NCI-H2196 treated with DMSO at 0.1 percent for 48 hours (cell line): ENCODE measurements around the gene CSGALNACT2.

Experiments used
- DNase-seq: peaks from one replicate; lab custom pipeline; 2025; ENCODE audit not compliant: unreplicated experiment; lab: John Stamatoyannopoulos, UW

The CSGALNACT2 gene

DNA sequence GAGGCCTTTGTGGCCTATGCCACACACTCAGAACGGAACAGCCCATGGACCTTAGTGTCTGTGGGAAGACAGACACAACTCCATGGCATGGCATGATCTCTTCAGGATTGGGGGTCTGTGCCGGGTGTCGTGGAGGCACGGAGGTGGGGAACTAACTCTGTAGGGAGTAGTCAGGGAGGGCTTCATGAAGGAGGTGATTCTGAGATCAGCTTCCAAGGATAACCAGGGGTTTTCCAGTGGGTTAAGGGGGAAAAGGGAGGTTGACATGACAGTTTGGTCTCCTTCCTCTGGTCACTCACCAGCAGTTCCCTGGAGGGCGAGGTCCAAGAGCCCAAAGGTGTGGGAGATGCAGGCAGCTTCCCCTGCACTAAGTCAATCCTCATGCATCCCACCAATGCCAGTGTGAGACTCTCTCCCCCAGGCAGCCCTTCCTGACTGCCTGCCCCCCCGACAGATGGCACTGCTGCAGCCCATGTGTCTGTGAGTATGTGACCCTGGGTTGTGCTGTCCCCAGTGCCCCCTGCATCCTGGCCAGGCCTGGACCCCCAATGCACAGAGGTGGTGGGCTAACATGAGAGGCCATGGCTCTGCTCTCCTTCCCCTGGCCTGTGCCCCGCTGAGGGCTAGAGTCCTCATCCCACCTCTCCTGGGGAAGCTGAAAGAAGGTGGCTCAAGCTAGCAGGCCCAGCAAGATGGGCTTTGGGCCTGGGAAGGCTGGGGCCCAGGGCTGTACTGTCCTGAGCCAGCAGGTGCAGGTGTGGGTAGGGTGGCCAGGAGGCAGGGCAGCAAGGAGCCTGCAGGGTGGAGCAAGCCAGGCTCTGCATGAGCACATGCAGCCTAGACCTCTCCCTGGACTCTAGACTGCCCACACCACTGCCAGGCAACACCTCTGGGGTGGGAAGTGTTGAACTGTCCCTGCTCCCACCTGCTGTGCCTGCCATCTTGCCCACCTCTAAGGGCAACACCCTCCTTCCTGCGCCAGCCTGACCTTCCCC lies 88.9 kb downstream of the CSGALNACT2 start:
- no peak for DNase-seq

DNA sequence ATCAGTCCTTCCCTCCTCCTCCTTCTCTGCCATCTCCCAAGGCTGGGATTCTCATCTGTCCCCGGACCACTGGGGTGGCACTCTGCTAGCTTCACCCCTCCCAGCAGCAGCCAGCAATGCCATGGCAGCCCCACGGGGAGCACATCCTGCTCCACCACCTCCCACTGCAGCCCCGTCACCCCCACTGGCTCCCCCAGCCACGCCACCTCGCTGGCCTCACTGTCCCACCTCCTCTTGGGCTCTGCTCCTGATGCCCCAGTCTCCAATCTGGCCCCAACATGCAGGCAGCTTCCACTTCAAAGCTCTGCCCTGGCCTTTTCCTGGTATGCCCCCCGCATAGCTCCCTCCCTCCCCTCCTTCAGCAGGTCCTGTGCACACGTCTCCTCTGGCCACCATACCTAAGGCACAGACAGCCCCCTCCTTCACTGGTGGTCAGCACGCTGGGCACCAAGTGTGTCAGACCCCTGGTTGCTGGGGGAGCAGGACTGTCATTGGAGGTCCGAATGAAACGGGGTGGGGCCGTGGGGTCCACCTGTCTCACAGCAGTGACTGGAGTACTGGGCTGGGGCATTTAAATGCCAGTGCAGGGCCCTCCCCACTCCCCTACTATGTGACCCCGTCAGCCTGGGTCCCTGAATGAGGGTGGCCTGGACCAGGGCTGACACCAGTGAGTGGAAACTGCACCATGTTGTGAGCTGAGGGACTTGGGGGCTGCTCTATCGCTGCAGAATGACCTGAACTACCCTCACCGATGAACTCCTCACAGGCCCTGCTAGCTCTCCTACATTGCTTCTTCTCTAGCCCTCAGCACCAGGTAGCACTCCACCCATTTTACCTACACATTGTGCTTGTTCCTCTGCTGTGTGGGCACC lies 89.9 kb downstream of the CSGALNACT2 start:
- DNase-seq = no peak

DNA sequence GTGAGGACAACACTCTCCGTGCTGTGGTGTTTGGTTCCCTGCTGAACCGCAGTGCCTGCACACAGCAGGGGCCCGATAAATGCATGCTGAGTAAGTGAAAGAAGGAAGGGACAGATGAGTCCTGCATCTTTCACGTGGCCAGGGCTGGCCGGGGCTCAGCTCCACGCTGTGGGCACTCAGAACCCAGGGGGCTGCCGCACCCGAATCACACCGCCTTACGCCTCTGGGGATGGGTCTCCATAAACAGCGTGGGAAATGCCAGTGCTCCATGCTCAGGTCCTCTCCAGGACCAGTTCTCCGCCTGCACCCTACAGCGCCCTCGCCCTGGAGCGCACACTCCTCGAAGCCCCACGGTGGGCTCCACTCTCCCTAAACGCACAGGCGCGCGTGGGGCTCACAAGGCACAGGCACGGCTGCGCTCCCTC lies 90.5 kb downstream of the CSGALNACT2 start:
- no peak for DNase-seq

DNA sequence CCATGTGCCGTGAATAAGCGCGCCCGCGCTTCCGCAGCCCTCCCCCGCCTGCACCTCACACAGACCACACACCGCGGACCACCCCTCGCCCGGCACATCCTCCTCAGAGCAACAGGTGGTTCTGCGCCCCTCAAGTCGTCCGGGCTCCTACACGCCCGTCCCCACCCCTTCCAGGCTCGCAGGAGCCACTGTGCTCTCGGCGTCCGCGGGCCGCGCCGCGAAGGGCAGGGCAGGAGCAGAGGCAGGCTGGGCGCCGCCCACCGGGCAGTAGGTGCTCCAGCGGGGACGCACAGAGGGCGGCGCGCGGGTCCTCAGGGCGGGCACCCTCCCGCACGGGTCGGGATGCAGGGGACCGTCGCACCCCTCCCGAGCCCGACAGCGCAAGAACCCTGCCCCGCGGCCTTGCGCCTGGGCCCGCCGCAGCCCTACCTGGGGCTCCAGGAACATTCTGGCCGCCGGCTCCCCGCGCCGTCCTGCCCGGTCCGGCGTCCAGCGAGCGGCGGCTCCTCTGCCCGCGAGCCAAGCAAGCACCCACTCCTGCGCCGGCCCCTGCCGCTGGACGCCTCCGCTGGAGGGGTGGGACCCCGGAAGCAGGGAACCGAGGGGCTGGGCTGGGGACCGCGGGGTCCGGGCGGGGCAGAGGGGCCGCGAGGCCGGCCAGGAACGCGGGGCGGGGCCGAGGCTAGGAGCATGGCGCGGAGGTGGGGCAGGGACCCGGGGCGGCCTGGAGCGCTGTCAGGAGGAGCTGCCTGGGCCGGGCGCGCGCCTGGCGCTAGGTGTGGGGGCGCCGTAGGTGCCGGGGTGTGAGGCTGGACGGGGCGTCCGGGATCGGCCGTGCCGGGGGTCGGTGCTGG lies 91.2 kb downstream of the CSGALNACT2 start:
- no peak for DNase-seq

DNA sequence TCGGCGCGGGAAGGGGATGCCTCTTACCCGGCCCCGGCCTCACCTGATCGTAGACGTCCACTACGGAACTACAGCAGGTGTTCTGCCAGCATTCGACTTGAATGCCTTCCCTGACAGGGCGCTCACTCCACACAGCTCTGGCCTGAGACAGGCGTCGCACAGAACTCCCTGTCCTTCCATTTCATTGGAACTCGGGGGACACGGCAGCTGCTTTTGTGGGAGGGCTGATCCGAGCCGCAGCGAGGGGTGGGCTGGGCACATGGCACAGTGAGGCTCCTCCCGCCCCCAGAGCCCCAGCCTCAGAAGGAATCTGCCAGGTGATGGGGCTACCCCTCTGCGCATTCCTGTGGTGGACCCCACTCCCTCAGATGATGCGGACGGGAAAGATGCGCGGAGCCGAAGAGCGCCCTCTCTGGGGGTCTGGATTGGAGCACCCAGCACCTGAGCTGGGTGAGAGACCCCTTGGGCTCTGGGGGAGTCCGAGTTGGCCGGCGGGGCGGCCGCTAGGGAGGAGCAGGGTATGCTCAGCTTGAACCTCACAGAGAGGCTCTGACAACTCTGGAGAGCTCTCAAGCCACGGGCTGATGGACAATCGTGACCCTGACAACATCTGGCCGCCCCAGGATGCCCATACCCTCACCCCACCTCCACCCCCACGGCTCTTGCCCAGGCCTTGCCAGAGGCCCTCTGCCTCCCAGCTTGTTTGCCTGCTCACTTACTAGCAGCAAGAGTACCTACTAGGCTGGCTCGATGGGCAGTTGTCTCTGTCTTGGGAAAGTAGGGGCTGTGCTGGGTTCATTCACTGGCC lies 92.1 kb downstream of the CSGALNACT2 start:
- DNase-seq = no peak

DNA sequence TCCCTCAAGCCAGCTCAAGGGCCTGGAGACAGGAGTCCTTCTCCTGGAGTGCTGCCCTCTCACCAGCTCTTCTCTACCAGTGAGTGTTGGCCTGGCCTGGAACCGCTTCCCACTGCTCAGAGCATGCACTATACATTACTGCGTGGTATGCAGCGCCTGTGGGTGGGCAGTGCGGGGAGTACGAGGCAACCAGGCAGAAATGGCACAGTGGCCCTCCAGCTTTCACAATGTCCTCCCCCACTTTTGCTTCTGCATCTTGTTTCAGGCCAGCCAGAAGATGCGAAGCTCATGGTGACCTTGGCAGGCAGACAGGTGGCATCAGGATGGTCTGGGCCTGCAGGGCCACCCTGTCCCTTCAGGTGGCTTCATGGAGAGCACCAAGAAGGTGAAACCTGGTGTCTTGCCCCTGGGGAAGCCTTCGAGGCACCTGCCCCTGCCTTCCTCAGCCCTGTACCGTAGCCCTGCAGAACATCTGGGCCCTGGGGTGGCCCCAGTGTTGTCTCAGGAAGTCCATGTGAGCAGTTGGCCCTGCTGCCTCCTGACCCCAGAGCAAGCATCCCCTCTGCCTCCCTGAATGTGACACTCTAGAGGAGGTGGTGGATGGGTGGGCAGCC lies 92.8 kb downstream of the CSGALNACT2 start:
- no peak for DNase-seq

DNA sequence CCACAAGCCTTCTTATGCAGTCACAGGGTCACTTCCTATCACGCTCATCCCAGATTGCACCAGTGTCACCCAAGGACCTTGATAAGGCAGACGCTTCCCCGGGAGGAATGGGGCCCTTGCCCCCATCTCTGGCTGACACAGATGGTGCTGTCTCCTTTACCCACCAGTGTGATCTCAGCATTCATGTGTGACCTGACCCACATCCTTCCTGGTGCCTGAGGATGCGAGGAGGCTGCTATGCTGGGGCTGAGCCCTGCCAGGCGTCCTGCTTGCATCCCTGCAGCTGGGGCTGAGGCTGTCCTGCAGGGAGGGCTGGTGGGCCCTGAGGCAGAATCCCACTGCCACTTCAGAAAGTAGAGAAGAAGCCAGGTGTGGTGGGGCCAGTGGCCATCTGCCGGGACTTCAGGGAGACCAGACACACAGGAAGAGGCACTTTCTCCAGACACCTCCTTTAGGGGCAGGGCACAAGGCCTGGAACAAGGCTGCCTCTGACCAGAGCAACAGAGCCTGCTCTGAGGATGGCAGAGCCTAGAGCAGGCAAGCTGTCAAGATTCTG lies 93.4 kb downstream of the CSGALNACT2 start:
- no peak for DNase-seq

DNA sequence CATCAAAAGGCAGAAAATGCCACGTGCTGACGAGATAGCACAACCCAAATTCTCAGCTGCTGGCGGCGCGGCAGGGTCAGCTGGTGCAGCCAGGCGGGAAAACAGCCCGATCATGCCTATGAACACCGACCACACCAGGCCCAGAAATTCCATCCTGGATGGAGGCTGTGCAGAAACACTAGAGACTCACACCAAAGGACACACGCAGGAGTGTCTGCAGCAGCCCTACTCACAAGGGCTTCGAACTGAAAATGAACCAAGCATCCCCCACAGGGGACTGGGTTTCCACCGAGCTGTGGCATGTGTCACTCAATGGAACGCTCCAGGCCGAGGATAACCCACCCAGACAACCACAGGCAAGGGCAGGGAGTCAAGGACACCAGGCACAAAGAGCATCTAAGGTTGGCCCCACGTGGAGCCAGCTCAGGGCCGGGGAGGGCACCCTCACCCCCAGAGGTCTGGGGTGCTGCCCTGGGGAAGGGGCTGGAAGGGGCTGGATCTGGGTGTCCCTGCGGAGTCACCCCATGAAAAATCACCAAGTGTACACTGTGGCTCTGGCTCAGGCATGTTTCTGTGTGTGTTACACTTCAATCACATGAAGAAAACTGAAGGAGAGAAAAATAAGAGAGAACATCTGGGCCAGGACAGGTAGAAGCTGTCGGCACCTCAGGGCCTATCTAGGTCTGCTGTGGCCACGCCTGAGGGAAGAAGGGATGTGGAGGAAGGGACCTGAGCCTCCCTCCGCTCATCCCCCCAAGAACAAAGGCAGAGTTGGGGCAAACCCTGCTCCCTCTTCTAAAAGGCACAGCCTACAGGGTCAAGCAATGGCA lies 95.6 kb downstream of the CSGALNACT2 start:
- no peak for DNase-seq

DNA sequence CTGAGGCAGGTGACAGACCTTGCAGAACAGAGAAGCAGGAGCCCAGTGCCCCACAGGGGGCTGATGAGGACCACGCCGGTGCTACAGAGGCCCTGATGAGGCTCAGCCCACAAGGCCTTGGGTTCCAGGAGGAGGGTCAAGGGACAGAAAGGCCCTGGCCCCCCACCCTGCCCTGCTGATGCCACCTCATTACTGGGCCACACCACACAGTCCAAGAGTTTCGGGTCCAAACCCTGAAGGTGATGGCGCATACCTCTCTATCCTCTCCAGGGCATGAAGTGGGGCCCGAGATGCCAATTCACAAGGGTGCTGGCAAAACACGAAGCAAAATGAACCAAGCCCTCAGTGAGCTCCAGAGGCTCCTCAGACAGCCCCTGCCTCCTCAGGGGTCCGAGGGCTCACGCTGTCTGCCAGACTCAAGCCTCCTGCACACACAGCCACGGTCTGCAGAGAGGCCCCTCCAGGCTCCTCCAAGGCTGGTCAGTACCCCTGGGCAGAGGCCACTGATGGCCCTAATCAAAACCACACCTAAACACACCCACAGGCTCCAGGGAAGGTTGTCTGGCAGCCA lies 96.3 kb downstream of the CSGALNACT2 start:
- no peak for DNase-seq
